Fibroblast of the aortic adventitia (primary cell): ENCODE data around the gene SLC9C2. TPM values are rescaled to one million over a fixed set of nuclear protein-coding genes. Genes with fewer than 3 reads are reported as not detected.

Source experiments
- DNase-seq: peaks from one replicate; pipeline ENCODE4 v3.0.0-alpha.2; 2010; ENCODE audit warnings: low read depth
- H3K4me3 ChIP-seq: 2 replicates; pipeline ENCODE4 v1.5.1; 2011; ENCODE audit warnings: low read depth, mild to moderate bottlenecking, control low read depth, low read length, moderate library complexity
- total RNA-seq: library from RNA; depleted of rRNA; stranded (reverse); fragments of >200 nt; gene quantifications from 2 replicates; pipeline ENCODE4 v1.2.3, GENCODE V29; 2012; ENCODE audit warnings: low replicate concordance
- TF ChIP-seq, protein P1 (sequence below): IDR thresholded peaks from 2 replicates; pipeline ENCODE4 v1.5.1; 2011; ENCODE audit warnings: mild to moderate bottlenecking, low read length, control low read depth, inconsistent platforms; ENCODE audit not compliant: insufficient read depth

SLC9C2 gene
- total RNA-seq, 1 donor: not detected

DNA sequence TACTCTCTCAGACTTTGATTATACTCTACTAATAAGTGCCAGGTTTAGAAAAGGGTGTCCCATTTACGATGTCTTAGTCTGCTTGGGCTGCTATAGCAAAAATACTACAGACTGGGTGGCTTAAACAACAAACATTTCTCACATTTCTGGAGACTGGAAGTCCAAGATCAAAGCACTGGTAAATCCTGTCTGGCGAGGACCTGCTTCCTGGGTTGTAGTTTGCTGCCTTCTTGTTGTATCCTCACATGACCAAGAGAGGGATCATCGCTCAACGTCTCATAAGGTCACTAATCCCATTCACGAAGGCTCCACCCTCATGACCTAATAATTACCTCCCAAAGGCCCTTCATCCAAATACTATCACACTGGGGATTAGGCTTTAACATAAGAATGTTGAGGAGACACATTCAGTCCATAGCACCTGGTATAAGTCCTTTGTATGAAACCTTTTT, 113.7 kb downstream of the SLC9C2 start:
- H3K4me3 ChIP-seq: no peak overlapping the region

DNA sequence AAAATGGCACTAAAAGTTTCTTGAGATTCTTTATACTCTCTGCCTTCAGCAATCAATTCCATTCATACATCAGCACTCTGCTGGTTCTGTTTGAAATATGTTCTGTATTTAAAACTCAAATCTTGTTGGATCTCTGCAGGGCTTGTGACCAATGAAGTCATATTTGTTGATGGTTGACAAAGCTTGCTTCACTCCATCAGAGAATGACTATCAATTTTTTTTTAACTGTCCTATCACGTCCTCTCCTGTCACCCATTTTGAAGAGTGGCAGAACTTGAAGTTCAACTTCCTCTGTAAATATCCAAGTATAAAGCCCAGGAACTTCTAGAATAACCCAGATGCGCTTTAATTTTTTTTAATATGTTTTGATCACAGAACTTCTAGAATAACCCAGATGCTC, 114.9 kb downstream of the SLC9C2 start:
- no peak for DNase-seq
- no peak overlapping the region for H3K4me3 ChIP-seq
- TF ChIP-seq, protein P1, sequence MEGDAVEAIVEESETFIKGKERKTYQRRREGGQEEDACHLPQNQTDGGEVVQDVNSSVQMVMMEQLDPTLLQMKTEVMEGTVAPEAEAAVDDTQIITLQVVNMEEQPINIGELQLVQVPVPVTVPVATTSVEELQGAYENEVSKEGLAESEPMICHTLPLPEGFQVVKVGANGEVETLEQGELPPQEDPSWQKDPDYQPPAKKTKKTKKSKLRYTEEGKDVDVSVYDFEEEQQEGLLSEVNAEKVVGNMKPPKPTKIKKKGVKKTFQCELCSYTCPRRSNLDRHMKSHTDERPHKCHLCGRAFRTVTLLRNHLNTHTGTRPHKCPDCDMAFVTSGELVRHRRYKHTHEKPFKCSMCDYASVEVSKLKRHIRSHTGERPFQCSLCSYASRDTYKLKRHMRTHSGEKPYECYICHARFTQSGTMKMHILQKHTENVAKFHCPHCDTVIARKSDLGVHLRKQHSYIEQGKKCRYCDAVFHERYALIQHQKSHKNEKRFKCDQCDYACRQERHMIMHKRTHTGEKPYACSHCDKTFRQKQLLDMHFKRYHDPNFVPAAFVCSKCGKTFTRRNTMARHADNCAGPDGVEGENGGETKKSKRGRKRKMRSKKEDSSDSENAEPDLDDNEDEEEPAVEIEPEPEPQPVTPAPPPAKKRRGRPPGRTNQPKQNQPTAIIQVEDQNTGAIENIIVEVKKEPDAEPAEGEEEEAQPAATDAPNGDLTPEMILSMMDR: no peak

More for the DNA sequence above, 113.7 kb downstream of the SLC9C2 start:
- peak; percentile 8 for DNase-seq
- TF ChIP-seq, protein P1: no peak

DNA sequence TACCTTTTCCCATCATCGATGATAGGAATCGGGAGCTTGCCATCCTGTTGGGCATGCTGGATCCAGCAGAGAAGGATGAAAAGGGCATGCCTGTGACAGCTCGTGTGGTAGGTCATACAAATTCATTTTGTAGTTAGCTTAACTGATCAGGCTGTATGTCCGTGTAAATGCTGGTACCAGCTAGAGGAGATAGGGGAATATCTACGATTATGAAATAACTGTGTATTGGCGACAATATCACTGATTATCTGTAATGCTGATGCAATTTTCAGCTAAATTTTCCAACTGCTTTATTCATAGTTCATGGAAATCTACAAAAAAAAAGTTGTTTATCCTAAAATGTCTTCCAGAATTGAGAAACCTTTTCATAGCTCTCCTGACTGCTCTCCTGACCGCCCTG, 117.5 kb downstream of the SLC9C2 start:
- TF ChIP-seq, protein P1: no peak
- H3K4me3 ChIP-seq: no peak overlapping the region
- DNase-seq: no peak

DNA sequence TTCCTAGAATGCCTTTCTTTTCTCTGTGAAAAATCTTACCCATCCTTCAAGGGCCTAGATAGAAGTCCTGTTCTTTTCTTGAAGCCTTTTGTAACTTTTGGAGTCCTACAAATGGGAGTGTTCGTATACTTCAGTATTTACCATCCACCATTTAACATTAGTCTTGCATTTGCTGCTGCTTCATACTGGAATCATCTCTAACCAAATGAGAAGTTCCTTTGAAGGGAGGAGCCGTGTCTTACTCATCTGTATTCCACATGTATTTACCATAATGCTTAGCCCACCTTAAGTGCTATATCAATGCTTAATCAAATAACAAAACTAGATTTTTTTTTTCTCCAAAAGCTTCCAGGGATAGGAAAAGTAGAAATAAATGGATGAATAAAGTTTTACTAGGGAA, 118.6 kb downstream of the SLC9C2 start:
- TF ChIP-seq, protein P1: no peak
- no peak overlapping the region for H3K4me3 ChIP-seq
- no peak for DNase-seq

GRCh38 chr1:173482683-173483082, 120.2 kb downstream of the SLC9C2 start:
- H3K4me3 ChIP-seq: no peak overlapping the region
- no peak for DNase-seq
- TF ChIP-seq, protein P1: no peak

GRCh38 chr1:173481195-173481772, 121.6 kb downstream of the SLC9C2 start:
- H3K4me3 ChIP-seq: no peak overlapping the region
- no peak for DNase-seq
- TF ChIP-seq, protein P1: no peak

GRCh38 chr1:173479649-173480048, 123.2 kb downstream of the SLC9C2 start:
- TF ChIP-seq, protein P1: no peak
- peak overlapping the region; percentile 90 for H3K4me3 ChIP-seq
- peak; percentile 58 for DNase-seq
